ENCODE results near the gene CDH23.

Gene CDH23

GRCh38 chr10:71710519-71710918 lies 313.8 kb downstream of the CDH23 start:
- no peak overlapping the region for H3K4me3 ChIP-seq (ENCODE audit: low read depth, low read length)
- no CpG with 5 or more reads among the region's 2 CpGs for WGBS (ENCODE audit: extremely low coverage, insufficient coverage, insufficient read length)
- no peak for DNase-seq

DNA sequence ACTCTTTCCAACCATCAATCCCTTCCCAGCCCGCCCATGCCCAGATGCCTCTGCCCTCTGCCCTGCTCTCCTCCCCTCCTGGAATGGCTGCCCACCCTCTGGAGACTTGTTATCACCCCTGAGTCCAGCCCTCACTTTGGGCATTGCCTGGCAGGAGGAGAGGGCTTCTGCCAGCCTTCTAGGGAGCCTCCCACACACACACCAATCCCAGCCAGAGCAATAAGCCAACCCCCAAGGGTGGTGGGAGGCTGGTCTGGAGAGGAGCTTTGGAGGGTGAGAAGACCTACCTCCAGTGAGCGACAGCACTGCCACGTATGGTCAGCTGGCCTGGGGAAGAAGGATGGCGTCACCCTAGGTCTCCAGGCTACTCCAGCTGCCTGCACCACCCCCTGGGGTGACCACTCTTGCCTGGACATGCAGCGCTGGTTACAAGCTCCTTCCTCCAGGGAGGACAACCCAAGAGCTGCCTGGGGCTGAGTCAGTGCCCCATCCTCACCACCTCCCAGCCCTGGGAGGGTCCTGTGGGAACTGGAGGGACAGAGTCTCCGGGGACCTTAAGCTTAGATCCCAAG lies 314.4 kb downstream of the CDH23 start:
- no peaks in the 10 kb centered on the region for H3K36me3 ChIP-seq (ENCODE audit: control insufficient read depth in 1 of 2, insufficient read depth in 2 of 2, low read length in 2 of 2)
- H3K4me3 ChIP-seq (ENCODE audit: low read depth, low read length) = no peak overlapping the region
- no peak overlapping the region for H3K18ac ChIP-seq (ENCODE audit: low read length)
- H3K4me1 ChIP-seq (ENCODE audit: control insufficient read depth in 1 of 2, insufficient read depth in 2 of 2, low read length in 2 of 2) = no peaks in the 10 kb centered on the region
- no peak overlapping the region for H4K12ac ChIP-seq (ENCODE audit: low read depth, low read length)
- no peak overlapping the region for H3K4ac ChIP-seq (ENCODE audit: low read depth, low read length)
- peaks cover 5% of the 10 kb centered on the region for H3K9me3 ChIP-seq (ENCODE audit: insufficient read depth, low read depth, low read length)
- no peak overlapping the region for H4K8ac ChIP-seq (ENCODE audit: low read depth, low read length)
- no peak overlapping the region for H3K23ac ChIP-seq (ENCODE audit: low read length)
- no peaks in the 10 kb centered on the region for H3K27me3 ChIP-seq (ENCODE audit: insufficient read depth, low read length)
- no peaks in the 10 kb centered on the region for H3K79me2 ChIP-seq (ENCODE audit: control insufficient read depth, insufficient read depth, low read length, poor library complexity)
- no peak overlapping the region for H3K14ac ChIP-seq (ENCODE audit: low read length)
- H3K4me2 ChIP-seq (ENCODE audit: low read length) = no peak overlapping the region
- H3K79me1 ChIP-seq (ENCODE audit: low read length) = no peaks in the 10 kb centered on the region
- no peak overlapping the region for H2BK120ac ChIP-seq (ENCODE audit: insufficient read depth, low read length, poor library complexity)
- no peak overlapping the region for H3K27ac ChIP-seq (ENCODE audit: low read depth, low read length)
- DNase-seq = no peak
- no peak overlapping the region for H2AFZ ChIP-seq (ENCODE audit: insufficient read depth, low read length, poor library complexity)
- no peak overlapping the region for H2BK5ac ChIP-seq (ENCODE audit: low read depth, low read length, poor library complexity)
- H2AK5ac ChIP-seq (ENCODE audit: low read length) = no peak overlapping the region
- no peak overlapping the region for H3K9ac ChIP-seq (ENCODE audit: low read length)
- WGBS (ENCODE audit: extremely low coverage, insufficient coverage, insufficient read length) = no CpG with 5 or more reads among the region's 6 CpGs
- H4K91ac ChIP-seq (ENCODE audit: low read depth, low read length) = no peak overlapping the region
- H2BK12ac ChIP-seq (ENCODE audit: low read length) = no peak overlapping the region

More at GRCh38 chr10:71710519-71710918, 313.8 kb downstream of the CDH23 start:
- no peaks in the 10 kb centered on the region for H3K79me2 ChIP-seq (ENCODE audit: control insufficient read depth, insufficient read depth, low read length, poor library complexity)
- no peak overlapping the region for H3K4ac ChIP-seq (ENCODE audit: low read depth, low read length)
- H3K4me1 ChIP-seq (ENCODE audit: control insufficient read depth in 1 of 2, insufficient read depth in 2 of 2, low read length in 2 of 2) = no peaks in the 10 kb centered on the region
- no peak overlapping the region for H3K23ac ChIP-seq (ENCODE audit: low read length)
- H4K12ac ChIP-seq (ENCODE audit: low read depth, low read length) = no peak overlapping the region
- no peak overlapping the region for H2BK12ac ChIP-seq (ENCODE audit: low read length)
- peaks cover 5% of the 10 kb centered on the region for H3K9me3 ChIP-seq (ENCODE audit: insufficient read depth, low read depth, low read length)
- H3K27ac ChIP-seq (ENCODE audit: low read depth, low read length) = no peak overlapping the region
- no peak overlapping the region for H4K91ac ChIP-seq (ENCODE audit: low read depth, low read length)
- H2AFZ ChIP-seq (ENCODE audit: insufficient read depth, low read length, poor library complexity) = no peak overlapping the region
- H3K36me3 ChIP-seq (ENCODE audit: control insufficient read depth in 1 of 2, insufficient read depth in 2 of 2, low read length in 2 of 2) = no peaks in the 10 kb centered on the region
- no peak overlapping the region for H3K4me2 ChIP-seq (ENCODE audit: low read length)
- no peak overlapping the region for H2BK5ac ChIP-seq (ENCODE audit: low read depth, low read length, poor library complexity)
- no peak overlapping the region for H3K18ac ChIP-seq (ENCODE audit: low read length)
- no peak overlapping the region for H3K9ac ChIP-seq (ENCODE audit: low read length)
- H3K79me1 ChIP-seq (ENCODE audit: low read length) = no peaks in the 10 kb centered on the region
- H3K27me3 ChIP-seq (ENCODE audit: insufficient read depth, low read length) = no peaks in the 10 kb centered on the region
- H3K14ac ChIP-seq (ENCODE audit: low read length) = no peak overlapping the region
- H2AK5ac ChIP-seq (ENCODE audit: low read length) = no peak overlapping the region
- H4K8ac ChIP-seq (ENCODE audit: low read depth, low read length) = no peak overlapping the region
- H2BK120ac ChIP-seq (ENCODE audit: insufficient read depth, low read length, poor library complexity) = no peak overlapping the region

- Histone ChIP-seq H3K27ac (ENCODE audit: low read depth, low read length) (no peak overlapping the region), H2AK5ac (ENCODE audit: low read length) (no peak overlapping the region), H3K4me3 (ENCODE audit: low read depth, low read length) (no peak overlapping the region), H4K12ac (ENCODE audit: low read depth, low read length) (no peak overlapping the region), H4K8ac (ENCODE audit: low read depth, low read length) (no peak overlapping the region), H4K91ac (ENCODE audit: low read depth, low read length) (no peak overlapping the region), H3K14ac (ENCODE audit: low read length) (no peak overlapping the region), H3K4ac (ENCODE audit: low read depth, low read length) (no peak overlapping the region), H3K9ac (ENCODE audit: low read length) (no peak overlapping the region), H3K27me3 (ENCODE audit: insufficient read depth, low read length) (no peaks in the 10 kb centered on the region), H2BK5ac (ENCODE audit: low read depth, low read length, poor library complexity) (no peak overlapping the region), H3K79me1 (ENCODE audit: low read length) (no peaks in the 10 kb centered on the region), H2AFZ (ENCODE audit: insufficient read depth, low read length, poor library complexity) (no peak overlapping the region), H3K23ac (ENCODE audit: low read length) (no peak overlapping the region), H3K9me3 (ENCODE audit: insufficient read depth, low read depth, low read length) (peaks cover 5% of the 10 kb centered on the region), H3K4me2 (ENCODE audit: low read length) (no peak overlapping the region), H2BK120ac (ENCODE audit: insufficient read depth, low read length, poor library complexity) (no peak overlapping the region), H2BK12ac (ENCODE audit: low read length) (no peak overlapping the region), H3K18ac (ENCODE audit: low read length) (no peak overlapping the region), H3K79me2 (ENCODE audit: control insufficient read depth, insufficient read depth, low read length, poor library complexity) (no peaks in the 10 kb centered on the region), H3K36me3 (ENCODE audit: control insufficient read depth in 1 of 2, insufficient read depth in 2 of 2, low read length in 2 of 2) (no peaks in the 10 kb centered on the region), H3K4me1 (ENCODE audit: control insufficient read depth in 1 of 2, insufficient read depth in 2 of 2, low read length in 2 of 2) (no peaks in the 10 kb centered on the region)
- DNase-seq = no peak
- no CpG with 5 or more reads among the region's 2 CpGs for WGBS (ENCODE audit: extremely low coverage, insufficient coverage, insufficient read length)
Observed at GRCh38 chr10:71712170-71712569, 315.4 kb downstream of the CDH23 start.

GRCh38 chr10:71712572-71713134 lies 315.9 kb downstream of the CDH23 start:
- no peak overlapping the region for H3K23ac ChIP-seq (ENCODE audit: low read length)
- H3K14ac ChIP-seq (ENCODE audit: low read length) = no peak overlapping the region
- H3K9ac ChIP-seq (ENCODE audit: low read length) = no peak overlapping the region
- no peak overlapping the region for H2AFZ ChIP-seq (ENCODE audit: insufficient read depth, low read length, poor library complexity)
- no peak overlapping the region for H4K12ac ChIP-seq (ENCODE audit: low read depth, low read length)
- no peak overlapping the region for H2BK5ac ChIP-seq (ENCODE audit: low read depth, low read length, poor library complexity)
- no peak overlapping the region for H3K4me3 ChIP-seq (ENCODE audit: low read depth, low read length)
- DNase-seq = no peak
- H3K4me2 ChIP-seq (ENCODE audit: low read length) = no peak overlapping the region
- no peak overlapping the region for H3K27ac ChIP-seq (ENCODE audit: low read depth, low read length)
- H3K27me3 ChIP-seq (ENCODE audit: insufficient read depth, low read length) = no peaks in the 10 kb centered on the region
- no peaks in the 10 kb centered on the region for H3K79me2 ChIP-seq (ENCODE audit: control insufficient read depth, insufficient read depth, low read length, poor library complexity)
- H3K4ac ChIP-seq (ENCODE audit: low read depth, low read length) = no peak overlapping the region
- H2BK120ac ChIP-seq (ENCODE audit: insufficient read depth, low read length, poor library complexity) = no peak overlapping the region
- H4K8ac ChIP-seq (ENCODE audit: low read depth, low read length) = no peak overlapping the region
- no peak overlapping the region for H2BK12ac ChIP-seq (ENCODE audit: low read length)
- H3K4me1 ChIP-seq (ENCODE audit: control insufficient read depth in 1 of 2, insufficient read depth in 2 of 2, low read length in 2 of 2) = no peaks in the 10 kb centered on the region
- peaks cover 3% of the 10 kb centered on the region for H3K9me3 ChIP-seq (ENCODE audit: insufficient read depth, low read depth, low read length)
- H3K36me3 ChIP-seq (ENCODE audit: control insufficient read depth in 1 of 2, insufficient read depth in 2 of 2, low read length in 2 of 2) = no peaks in the 10 kb centered on the region
- H3K79me1 ChIP-seq (ENCODE audit: low read length) = no peaks in the 10 kb centered on the region
- no CpG with 5 or more reads among the region's 17 CpGs for WGBS (ENCODE audit: extremely low coverage, insufficient coverage, insufficient read length)
- no peak overlapping the region for H3K18ac ChIP-seq (ENCODE audit: low read length)
- H4K91ac ChIP-seq (ENCODE audit: low read depth, low read length) = no peak overlapping the region
- H2AK5ac ChIP-seq (ENCODE audit: low read length) = no peak overlapping the region
